Neuronal stem cell (in vitro differentiated cells): ENCODE measurements around the gene DIDO1.
A peak's percentile ranks its signal among the peaks of the same experiment; 100 is the strongest.

Experiments
- DNase-seq: peaks from one replicate; pipeline ENCODE4 v3.0.0-alpha.2; 2013; ENCODE audit warnings: low spot score
- H2AFZ ChIP-seq: one replicate; pipeline ENCODE4 v1.6.1; 2013; ENCODE audit warnings: mild to moderate bottlenecking, low read length, inconsistent platforms
- H2AK5ac ChIP-seq: 2 replicates; pipeline ENCODE4 v1.6.1; 2013; ENCODE audit warnings: low read depth, mild to moderate bottlenecking, inconsistent platforms, low read length, moderate library complexity, mixed read lengths
- H2BK120ac ChIP-seq: 2 replicates; pipeline ENCODE4 v1.6.1; 2013; ENCODE audit warnings: low read depth, mild to moderate bottlenecking, inconsistent platforms, low read length, moderate library complexity, mixed read lengths
- H2BK12ac ChIP-seq: one replicate; pipeline ENCODE4 v1.6.1; 2013; ENCODE audit warnings: low read length, inconsistent platforms
- H2BK15ac ChIP-seq: 2 replicates; pipeline ENCODE4 v1.6.1; 2013; ENCODE audit warnings: mild to moderate bottlenecking, low read length, inconsistent platforms, mixed read lengths
- H2BK5ac ChIP-seq: one replicate; pipeline ENCODE4 v1.6.1; 2013; ENCODE audit warnings: inconsistent platforms, mild to moderate bottlenecking, low read length, moderate library complexity
- H3K14ac ChIP-seq: one replicate; pipeline ENCODE4 v1.6.1; 2013; ENCODE audit warnings: low read length, inconsistent platforms
- H3K18ac ChIP-seq: 2 replicates; pipeline ENCODE4 v1.6.1; 2013; ENCODE audit warnings: low read length, inconsistent platforms
- H3K23ac ChIP-seq: 2 replicates; pipeline ENCODE4 v1.6.1; 2013; ENCODE audit warnings: low read depth, mild to moderate bottlenecking, mixed read lengths, low read length, inconsistent platforms; ENCODE audit not compliant: poor library complexity
- H3K27ac ChIP-seq: replicated peaks from 3 replicates; pipeline ENCODE4 v1.5.1; 2013; ENCODE audit warnings: low read length, inconsistent platforms
- H3K27me3 ChIP-seq, 3 experiments: 2 replicates each; pipeline ENCODE4 v1.6.1; 2013; ENCODE audit warnings: low read length in 3 of 3, mild to moderate bottlenecking in 2 of 3, inconsistent platforms in 1 of 3, low read depth in 1 of 3, mixed read lengths in 1 of 3, moderate library complexity in 1 of 3; ENCODE audit not compliant: control insufficient read depth in 3 of 3, insufficient read depth in 3 of 3
- H3K36me3 ChIP-seq, 2 donors: replicated peaks in 1 of 2; 2 replicates each; pipeline ENCODE4 v1.6.1; 2013; ENCODE audit warnings: low read length in 2 of 2; ENCODE audit not compliant: control insufficient read depth in 2 of 2, insufficient read depth in 2 of 2
- H3K4ac ChIP-seq: 2 replicates; pipeline ENCODE4 v1.6.1; 2013; ENCODE audit warnings: inconsistent platforms, mild to moderate bottlenecking, low read length, moderate library complexity
- H3K4me1 ChIP-seq, 2 donors: 1 replicate in 1 of 2; 2 replicates in 1 of 2; pipeline ENCODE4 v1.6.1; 2013; ENCODE audit warnings: low read length in 2 of 2, low read depth in 1 of 2; ENCODE audit not compliant: control insufficient read depth in 2 of 2, insufficient read depth in 1 of 2
- H3K4me2 ChIP-seq: one replicate; pipeline ENCODE4 v1.6.1; 2013; ENCODE audit warnings: mild to moderate bottlenecking, low read length, inconsistent platforms; ENCODE audit not compliant: insufficient read depth, poor library complexity, severe bottlenecking
- H3K4me3 ChIP-seq, 2 donors: 2 replicates each; pipeline ENCODE4 v1.5.1; 2013; ENCODE audit warnings: low read length in 2 of 2, mild to moderate bottlenecking in 2 of 2, inconsistent platforms in 1 of 2, moderate library complexity in 1 of 2
- H3K79me1 ChIP-seq: one replicate; pipeline ENCODE4 v1.6.1; 2013; ENCODE audit warnings: low read depth, mild to moderate bottlenecking, inconsistent platforms, low read length, moderate library complexity
- H3K9ac ChIP-seq: one replicate; pipeline ENCODE4 v1.6.1; 2013; ENCODE audit warnings: mild to moderate bottlenecking, low read depth, low read length, inconsistent platforms; ENCODE audit not compliant: poor library complexity
- H3K9me3 ChIP-seq, 2 donors: replicated peaks in 1 of 2; 2 replicates each; pipeline versions ENCODE3 to v1.6.1; 2013; ENCODE audit warnings: low read length in 2 of 2, mild to moderate bottlenecking in 2 of 2, inconsistent platforms in 1 of 2, low read depth in 1 of 2, mixed read lengths in 1 of 2, moderate library complexity in 1 of 2; ENCODE audit not compliant: control insufficient read depth in 2 of 2, insufficient read depth in 1 of 2
- H4K8ac ChIP-seq: one replicate; pipeline ENCODE4 v1.6.1; 2013; ENCODE audit warnings: low read depth, mild to moderate bottlenecking, inconsistent platforms, low read length, moderate library complexity
- H4K91ac ChIP-seq: one replicate; pipeline ENCODE4 v1.6.1; 2013; ENCODE audit warnings: low read length, low read depth, mild to moderate bottlenecking, inconsistent platforms; ENCODE audit not compliant: poor library complexity
- WGBS, 2 donors: extraction: QIAGEN DNeasy Blood & Tissue Kit; methylation state at CpG; one replicate each; pipeline ENCODE4 v1.1.7; 2013; ENCODE audit warnings: missing lambda C conversion rate in 2 of 2, mixed read lengths in 1 of 2; ENCODE audit not compliant: insufficient read length in 2 of 2, insufficient replicate concordance in 1 of 2; ENCODE audit errors: extremely low coverage in 2 of 2; 5-methylcytosine and 5-hydroxymethylcytosine counted together

Gene DIDO1

GRCh38 chr20:62880935-62881661 is 45.2 kb downstream of the DIDO1 start:
- Histone ChIP-seq H3K9ac (no peak overlapping the region), H3K14ac (no peak overlapping the region), H3K4ac (no peak overlapping the region), H3K18ac (no peak overlapping the region), H3K9me3 (no peaks in the 10 kb centered on the region), H3K4me1 (peaks cover 0 to 2% of the 10 kb centered on the region in 2 donors), H2BK120ac (no peak overlapping the region), H2AFZ (no peak overlapping the region), H3K23ac (no peak overlapping the region), H4K91ac (no peak overlapping the region), H2BK12ac (no peak overlapping the region), H4K8ac (no peak overlapping the region), H2BK5ac (no peak overlapping the region), H3K27ac (no peak overlapping the region), H3K36me3 (peaks cover 3 to 33% of the 10 kb centered on the region in 2 donors), H3K4me3 (no peak overlapping the region), H3K79me1 (no peaks in the 10 kb centered on the region), H3K4me2 (peak overlapping the region; percentile 2), H3K27me3 (peaks cover 0 to 6% (median 0%) of the 10 kb centered on the region in 3 experiments), H2AK5ac (no peak overlapping the region), H2BK15ac (no peak overlapping the region)
- no peak for DNase-seq
- no CpG with 5 or more reads among the region's 45 CpGs for WGBS, 2 donors

GRCh38 chr20:62880147-62880934 is 46.0 kb downstream of the DIDO1 start:
- Histone ChIP-seq H2BK12ac (no peak overlapping the region), H3K4me2 (no peak overlapping the region), H4K8ac (no peak overlapping the region), H3K79me1 (no peaks in the 10 kb centered on the region), H2AK5ac (no peak overlapping the region), H3K27ac (no peak overlapping the region), H3K9me3 (no peaks in the 10 kb centered on the region), H3K27me3 (peaks cover 0 to 6% (median 0%) of the 10 kb centered on the region in 3 experiments), H3K4me1 (peaks cover 0 to 6% of the 10 kb centered on the region in 2 donors), H3K23ac (no peak overlapping the region), H3K14ac (no peak overlapping the region), H2BK15ac (no peak overlapping the region), H3K9ac (no peak overlapping the region), H2BK5ac (no peak overlapping the region), H3K4me3 (no peak overlapping the region), H2AFZ (no peak overlapping the region), H3K4ac (no peak overlapping the region), H2BK120ac (no peak overlapping the region), H3K36me3 (peaks cover 3 to 28% of the 10 kb centered on the region in 2 donors), H3K18ac (no peak overlapping the region), H4K91ac (no peak overlapping the region)
- no peak for DNase-seq
- WGBS, 2 donors, result no CpG with 5 or more reads among the region's 37 CpGs

- H2BK5ac ChIP-seq, result peak overlapping the region; percentile 3
- DNase-seq, result no peak
- H3K9me3 ChIP-seq, result no peaks in the 10 kb centered on the region
- peak overlapping the region; percentile 90 for H2AK5ac ChIP-seq
- no peak overlapping the region for H2AFZ ChIP-seq
- H3K79me1 ChIP-seq, result no peaks in the 10 kb centered on the region
- H3K4me2 ChIP-seq, result peak overlapping the region; percentile 45
- no CpG with 5 or more reads among the region's 80 CpGs for WGBS, 2 donors
- H3K14ac ChIP-seq, result peak overlapping the region; percentile 38
- H3K36me3 ChIP-seq, result peaks cover 3 to 28% of the 10 kb centered on the region in 2 donors
- peak overlapping the region; percentile 10 for H2BK12ac ChIP-seq
- peaks cover 0 to 6% of the 10 kb centered on the region in 2 donors for H3K4me1 ChIP-seq
- H3K27me3 ChIP-seq, result peaks cover 0 to 6% (median 0%) of the 10 kb centered on the region in 3 experiments
- H2BK15ac ChIP-seq, result peak overlapping the region; percentile 85
- no peak overlapping the region for H4K8ac ChIP-seq
- peak overlapping the region; percentile 65 for H3K23ac ChIP-seq
- H2BK120ac ChIP-seq, result no peak overlapping the region
- H3K27ac ChIP-seq, result no peak overlapping the region
- no peak overlapping the region for H3K4ac ChIP-seq
- H3K18ac ChIP-seq, result peak overlapping the region; percentile 94
- no peak overlapping the region for H4K91ac ChIP-seq
- peak overlapping the region; percentile 21 for H3K9ac ChIP-seq
- peak overlapping the region in 1 of 2 donors; percentile 61 for H3K4me3 ChIP-seq
Observed at GRCh38 chr20:62879275-62880146, 46.8 kb downstream of the DIDO1 start.
